ENCODE results near the gene ADRA2B. TPM values are rescaled to one million over a fixed set of nuclear protein-coding genes. Genes with fewer than 3 reads are reported as not detected.
A peak's percentile ranks its signal among the peaks of the same experiment; 100 is the strongest.

The ADRA2B gene
- total RNA-seq, 2 donors from 2014 or later = 1.7 to 2.1 TPM

- H3K27ac Mint-ChIP-seq = peak overlapping the region; percentile 67
- peaks cover 0 to 4% of the 10 kb centered on the region in 2 donors for H3K36me3 Mint-ChIP-seq (ENCODE audit: insufficient read depth in 2 of 2)
- no peaks in the 10 kb centered on the region for H3K9me3 Mint-ChIP-seq
- peaks cover 25% of the 10 kb centered on the region for H3K4me1 Mint-ChIP-seq (ENCODE audit: low read depth)
- DNase-seq (no peak), ATAC-seq (replicated peaks in 1 of 2) (peak; percentile 0 to 1)
- H3K4me3 Mint-ChIP-seq = peak overlapping the region; percentile 86
- H3K27me3 Mint-ChIP-seq (ENCODE audit: low read depth) = peaks cover 38% of the 10 kb centered on the region
These were observed 544 bp downstream of the ADRA2B start for GRCh38 chr2:96115631-96116423.

GRCh38 chr2:96114903-96115581 lies 1.3 kb downstream of the ADRA2B start:
- Mint-ChIP-seq H3K9me3 (no peaks in the 10 kb centered on the region), H3K27ac (peak overlapping the region; percentile 67), H3K4me3 (peak overlapping the region; percentile 86), H3K36me3 (ENCODE audit: insufficient read depth in 2 of 2) (peaks cover 0 to 4% of the 10 kb centered on the region in 2 donors), H3K27me3 (ENCODE audit: low read depth) (peaks cover 30% of the 10 kb centered on the region), H3K4me1 (ENCODE audit: low read depth) (peaks cover 18% of the 10 kb centered on the region)
- DNase-seq (no peak), ATAC-seq (replicated peaks in 1 of 2) (no peak)

- H3K4me3 Mint-ChIP-seq = no peak overlapping the region
- ATAC-seq (replicated peaks in 1 of 2) (no peak), DNase-seq (no peak)
- H3K4me1 Mint-ChIP-seq (ENCODE audit: low read depth) = peaks cover 15% of the 10 kb centered on the region
- peaks cover 25% of the 10 kb centered on the region for H3K27me3 Mint-ChIP-seq (ENCODE audit: low read depth)
- no peak overlapping the region for H3K27ac Mint-ChIP-seq
- no peaks in the 10 kb centered on the region for H3K9me3 Mint-ChIP-seq
- peaks cover 0 to 4% of the 10 kb centered on the region in 2 donors for H3K36me3 Mint-ChIP-seq (ENCODE audit: insufficient read depth in 2 of 2)
These were observed 1.8 kb downstream of the ADRA2B start for GRCh38 chr2:96114546-96114902.

- no peaks in the 10 kb centered on the region for H3K9me3 Mint-ChIP-seq
- no peak overlapping the region for H3K27ac Mint-ChIP-seq
- no peak overlapping the region for H3K4me3 Mint-ChIP-seq
These were observed 2.4 kb downstream of the ADRA2B start for GRCh38 chr2:96113951-96114350.

GRCh38 chr2:96113367-96113677 lies 3.0 kb downstream of the ADRA2B start:
- Mint-ChIP-seq H3K36me3 (ENCODE audit: insufficient read depth in 2 of 2) (peaks cover 0 to 4% of the 10 kb centered on the region in 2 donors), H3K9me3 (no peaks in the 10 kb centered on the region), H3K4me1 (ENCODE audit: low read depth) (peaks cover 15% of the 10 kb centered on the region), H3K4me3 (no peak overlapping the region), H3K27me3 (ENCODE audit: low read depth) (peaks cover 16% of the 10 kb centered on the region), H3K27ac (no peak overlapping the region)
- ATAC-seq (replicated peaks in 1 of 2) (no peak), DNase-seq (peak; percentile 40 to 52)

More at GRCh38 chr2:96113951-96114350, 2.4 kb downstream of the ADRA2B start:
- ATAC-seq (replicated peaks in 1 of 2) = no peak
- H3K36me3 Mint-ChIP-seq (ENCODE audit: insufficient read depth in 2 of 2) = peaks cover 0 to 4% of the 10 kb centered on the region in 2 donors
- peaks cover 20% of the 10 kb centered on the region for H3K27me3 Mint-ChIP-seq (ENCODE audit: low read depth)
- peaks cover 15% of the 10 kb centered on the region for H3K4me1 Mint-ChIP-seq (ENCODE audit: low read depth)
- no peak for DNase-seq

GRCh38 chr2:96112501-96113366 lies 3.6 kb downstream of the ADRA2B start:
- Mint-ChIP-seq H3K36me3 (ENCODE audit: insufficient read depth in 2 of 2) (peaks cover 0 to 4% of the 10 kb centered on the region in 2 donors), H3K9me3 (no peaks in the 10 kb centered on the region), H3K27ac (no peak overlapping the region), H3K4me3 (no peak overlapping the region), H3K4me1 (ENCODE audit: low read depth) (peaks cover 13% of the 10 kb centered on the region), H3K27me3 (ENCODE audit: low read depth) (peaks cover 13% of the 10 kb centered on the region)
- ATAC-seq (replicated peaks in 1 of 2) (no peak), DNase-seq (no peak)

- H3K4me1 Mint-ChIP-seq (ENCODE audit: low read depth) = peaks cover 8% of the 10 kb centered on the region
- H3K27me3 Mint-ChIP-seq (ENCODE audit: low read depth) = peaks cover 9% of the 10 kb centered on the region
- no peak overlapping the region for H3K27ac Mint-ChIP-seq
- peaks cover 0 to 4% of the 10 kb centered on the region in 2 donors for H3K36me3 Mint-ChIP-seq (ENCODE audit: insufficient read depth in 2 of 2)
- DNase-seq (no peak), ATAC-seq (replicated peaks in 1 of 2) (no peak)
- H3K4me3 Mint-ChIP-seq = no peak overlapping the region
- no peaks in the 10 kb centered on the region for H3K9me3 Mint-ChIP-seq
These were observed 4.4 kb downstream of the ADRA2B start for GRCh38 chr2:96111823-96112500.

GRCh38 chr2:96111257-96111640 lies 5.1 kb downstream of the ADRA2B start:
- ATAC-seq (replicated peaks in 1 of 2) (no peak), DNase-seq (no peak)
- Mint-ChIP-seq H3K27ac (no peak overlapping the region), H3K9me3 (no peaks in the 10 kb centered on the region), H3K4me1 (ENCODE audit: low read depth) (peaks cover 8% of the 10 kb centered on the region), H3K4me3 (no peak overlapping the region), H3K36me3 (ENCODE audit: insufficient read depth in 2 of 2) (peaks cover 0 to 9% of the 10 kb centered on the region in 2 donors), H3K27me3 (ENCODE audit: low read depth) (peaks cover 9% of the 10 kb centered on the region)

GRCh38 chr2:96110621-96111256 lies 5.6 kb downstream of the ADRA2B start:
- DNase-seq = no peak

GRCh38 chr2:96109931-96110511 lies 6.3 kb downstream of the ADRA2B start:
- peaks cover 1 to 7% of the 10 kb centered on the region in 2 donors for H3K9me3 Mint-ChIP-seq
- no peaks in the 10 kb centered on the region for H3K4me1 Mint-ChIP-seq (ENCODE audit: low read depth)
- no peak overlapping the region for H3K27ac Mint-ChIP-seq
- no peak overlapping the region for H3K4me3 Mint-ChIP-seq
- DNase-seq (no peak), ATAC-seq (replicated peaks in 1 of 2) (no peak)
- no peaks in the 10 kb centered on the region for H3K27me3 Mint-ChIP-seq (ENCODE audit: low read depth)
- H3K36me3 Mint-ChIP-seq (ENCODE audit: insufficient read depth in 2 of 2) = peaks cover 5 to 12% of the 10 kb centered on the region in 2 donors

More at GRCh38 chr2:96110621-96111256, 5.6 kb downstream of the ADRA2B start:
- Mint-ChIP-seq H3K9me3 (peaks cover 0 to under 1% of the 10 kb centered on the region in 2 donors), H3K27ac (no peak overlapping the region), H3K36me3 (ENCODE audit: insufficient read depth in 2 of 2) (peaks cover 0 to 10% of the 10 kb centered on the region in 2 donors), H3K27me3 (ENCODE audit: low read depth) (peaks cover 7% of the 10 kb centered on the region), H3K4me3 (no peak overlapping the region), H3K4me1 (ENCODE audit: low read depth) (peaks cover 5% of the 10 kb centered on the region)
- ATAC-seq (replicated peaks in 1 of 2) = no peak

- H3K27me3 Mint-ChIP-seq (ENCODE audit: low read depth) = no peaks in the 10 kb centered on the region
- H3K36me3 Mint-ChIP-seq (ENCODE audit: insufficient read depth in 2 of 2) = peaks cover 6 to 15% of the 10 kb centered on the region in 2 donors
- H3K4me1 Mint-ChIP-seq (ENCODE audit: low read depth) = no peaks in the 10 kb centered on the region
- ATAC-seq (replicated peaks in 1 of 2) (no peak), DNase-seq (no peak)
- no peak overlapping the region for H3K27ac Mint-ChIP-seq
- no peak overlapping the region for H3K4me3 Mint-ChIP-seq
- H3K9me3 Mint-ChIP-seq = peaks cover 2 to 10% of the 10 kb centered on the region in 2 donors
These were observed 7.0 kb downstream of the ADRA2B start for GRCh38 chr2:96109361-96109680.

Measured in activated T-cell treated with anti-CD3 and anti-CD28 coated beads, Interleukin-2, amount 50 U/mL, for 72 hours (primary cell).